Nephron (organoid): Measurements from ENCODE around the gene AGFG2.

Experiments used
- H3K27ac Mint-ChIP-seq, 3 experiments: 2 replicates each; pipeline ENCODE4 v1.8.0; 2020; ENCODE audit warnings: mixed read lengths in 3 of 3, mild to moderate bottlenecking in 2 of 3, moderate library complexity in 1 of 3
- H3K27me3 Mint-ChIP-seq: 2 replicates; pipeline ENCODE4 v1.8.0; 2021; ENCODE audit warnings: low read depth, mild to moderate bottlenecking, moderate library complexity, mixed read lengths
- H3K36me3 Mint-ChIP-seq: 2 replicates; pipeline ENCODE4 v1.8.0; 2020; ENCODE audit warnings: low read depth, mixed read lengths
- H3K4me1 Mint-ChIP-seq: 2 replicates; pipeline ENCODE4 v1.8.0; 2020; ENCODE audit warnings: mixed read lengths
- H3K4me3 Mint-ChIP-seq, 3 experiments: 2 replicates each; pipeline ENCODE4 v1.8.0; 2020; ENCODE audit warnings: mild to moderate bottlenecking in 3 of 3, mixed read lengths in 3 of 3, moderate library complexity in 2 of 3
- H3K9me3 Mint-ChIP-seq: 2 replicates; pipeline ENCODE4 v1.8.0; 2020; ENCODE audit warnings: mixed read lengths
- CTCF ChIP-seq, 3 experiments: fragments of 200-600 bp; sonication (generic); IDR thresholded peaks; one replicate each; pipeline ENCODE4 v1.5.0; 2021; ENCODE audit warnings: antibody characterized with exemption in 3 of 3; ENCODE audit not compliant: unreplicated experiment in 3 of 3

Gene AGFG2

GRCh38 chr7:100576384-100576993, 37.5 kb downstream of the AGFG2 start:
- no peak overlapping the region for H3K27ac Mint-ChIP-seq
- H3K4me3 Mint-ChIP-seq, result no peak overlapping the region
- H3K9me3 Mint-ChIP-seq, result no peaks in the 10 kb centered on the region
- TF ChIP-seq CTCF (IDR thresholded peaks at IDR 0.05; ENCODE audit: unreplicated experiment in 3 of 3), result no peak
- peaks cover 6% of the 10 kb centered on the region for H3K4me1 Mint-ChIP-seq
- peaks cover 11% of the 10 kb centered on the region for H3K27me3 Mint-ChIP-seq
- peaks cover 16% of the 10 kb centered on the region for H3K36me3 Mint-ChIP-seq

GRCh38 chr7:100577103-100577502, 38.1 kb downstream of the AGFG2 start:
- H3K27me3 Mint-ChIP-seq, result peaks cover 6% of the 10 kb centered on the region
- no peaks in the 10 kb centered on the region for H3K9me3 Mint-ChIP-seq
- H3K36me3 Mint-ChIP-seq, result peaks cover 16% of the 10 kb centered on the region
- no peak overlapping the region for H3K4me3 Mint-ChIP-seq
- TF ChIP-seq CTCF (IDR thresholded peaks at IDR 0.05; ENCODE audit: unreplicated experiment in 3 of 3), result no peak
- H3K27ac Mint-ChIP-seq, result no peak overlapping the region
- peaks cover 1% of the 10 kb centered on the region for H3K4me1 Mint-ChIP-seq

GRCh38 chr7:100577507-100577906, 38.5 kb downstream of the AGFG2 start:
- Mint-ChIP-seq H3K27me3 (peaks cover 1% of the 10 kb centered on the region), H3K4me1 (no peaks in the 10 kb centered on the region), H3K36me3 (peaks cover 16% of the 10 kb centered on the region), H3K4me3 (no peak overlapping the region), H3K9me3 (no peaks in the 10 kb centered on the region), H3K27ac (no peak overlapping the region)
- TF ChIP-seq CTCF (IDR thresholded peaks at IDR 0.05; ENCODE audit: unreplicated experiment in 3 of 3), result no peak

GRCh38 chr7:100578246-100579183, 39.5 kb downstream of the AGFG2 start:
- peaks cover 16% of the 10 kb centered on the region for H3K36me3 Mint-ChIP-seq
- no peaks in the 10 kb centered on the region for H3K27me3 Mint-ChIP-seq
- no peak overlapping the region for H3K4me3 Mint-ChIP-seq

GRCh38 chr7:100580466-100581283, 41.7 kb downstream of the AGFG2 start:
- Mint-ChIP-seq H3K4me1 (peaks cover 16% of the 10 kb centered on the region), H3K36me3 (peaks cover 10% of the 10 kb centered on the region), H3K27me3 (no peaks in the 10 kb centered on the region), H3K4me3 (no peak overlapping the region), H3K9me3 (no peaks in the 10 kb centered on the region), H3K27ac (no peak overlapping the region)
- TF ChIP-seq CTCF (IDR thresholded peaks at IDR 0.05; ENCODE audit: unreplicated experiment in 3 of 3), result no peak

More at GRCh38 chr7:100578246-100579183, 39.5 kb downstream of the AGFG2 start:
- H3K9me3 Mint-ChIP-seq, result no peaks in the 10 kb centered on the region
- H3K27ac Mint-ChIP-seq, result no peak overlapping the region
- H3K4me1 Mint-ChIP-seq, result peaks cover 5% of the 10 kb centered on the region
- no peak for TF ChIP-seq CTCF (IDR thresholded peaks at IDR 0.05; ENCODE audit: unreplicated experiment in 3 of 3)
